ENCODE data around the gene CST11. TPM values are rescaled to one million over a fixed set of nuclear protein-coding genes. Genes with fewer than 3 reads are reported as not detected.
A peak's percentile ranks its signal among the peaks of the same experiment; 100 is the strongest.

Gene CST11
- polyA plus RNA-seq, 12 donors, result not detected

DNA sequence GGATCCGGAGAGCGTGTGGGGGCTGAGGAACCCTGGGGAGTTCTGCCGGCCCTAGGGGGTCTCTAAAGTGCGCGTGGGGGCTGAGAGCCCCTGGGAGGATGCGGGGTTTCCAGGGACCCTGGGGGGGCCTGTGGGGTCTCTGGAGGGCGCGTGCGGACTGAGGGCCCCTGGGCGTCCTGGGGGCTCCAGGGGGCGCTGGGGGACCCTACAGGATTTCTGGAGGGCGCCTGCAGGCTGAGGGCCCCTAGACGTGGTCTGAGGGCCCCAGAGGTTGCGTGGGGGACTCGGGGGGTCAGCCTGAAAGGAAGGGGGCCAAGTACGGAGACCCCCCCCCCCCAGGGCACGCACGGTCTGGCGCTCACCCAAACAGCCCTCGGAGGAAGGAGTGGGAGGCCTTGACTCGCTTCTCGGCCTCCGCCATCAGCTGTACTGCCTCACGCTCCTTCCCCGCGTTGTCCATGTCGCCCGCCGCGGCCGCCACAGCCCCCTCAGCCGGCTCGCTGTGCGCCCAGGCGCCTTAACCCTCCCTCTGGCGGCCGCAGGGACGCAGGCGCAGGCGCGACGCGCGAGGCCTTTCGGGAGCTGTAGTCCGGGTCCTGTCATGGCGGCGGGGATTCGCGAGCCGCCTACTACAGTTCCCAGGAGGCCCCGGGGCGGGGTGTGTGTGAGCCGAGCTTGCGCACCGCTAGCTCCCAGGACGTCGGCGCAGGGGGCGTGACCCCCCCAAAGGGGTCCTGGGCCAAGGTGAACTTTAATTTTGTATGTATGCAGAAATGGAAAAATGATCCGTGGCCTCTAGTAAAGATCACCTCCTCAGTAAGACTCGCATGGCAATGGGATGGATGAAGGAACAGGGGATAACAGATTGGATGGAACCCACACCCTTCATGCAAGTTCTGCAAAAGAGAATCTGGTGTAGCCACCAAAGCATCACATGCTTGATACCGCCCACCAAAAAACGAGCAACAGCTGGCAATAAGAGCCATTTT lies 31.4 kb downstream of the CST11 start, which contains the start of gene NAPB:
TSS of gene NAPB (minus strand) at position 546 of the 989 bp plus-strand sequence. CDS start at position 460, 86 bp downstream.
- DNase-seq, result peak; percentile 94

DNA sequence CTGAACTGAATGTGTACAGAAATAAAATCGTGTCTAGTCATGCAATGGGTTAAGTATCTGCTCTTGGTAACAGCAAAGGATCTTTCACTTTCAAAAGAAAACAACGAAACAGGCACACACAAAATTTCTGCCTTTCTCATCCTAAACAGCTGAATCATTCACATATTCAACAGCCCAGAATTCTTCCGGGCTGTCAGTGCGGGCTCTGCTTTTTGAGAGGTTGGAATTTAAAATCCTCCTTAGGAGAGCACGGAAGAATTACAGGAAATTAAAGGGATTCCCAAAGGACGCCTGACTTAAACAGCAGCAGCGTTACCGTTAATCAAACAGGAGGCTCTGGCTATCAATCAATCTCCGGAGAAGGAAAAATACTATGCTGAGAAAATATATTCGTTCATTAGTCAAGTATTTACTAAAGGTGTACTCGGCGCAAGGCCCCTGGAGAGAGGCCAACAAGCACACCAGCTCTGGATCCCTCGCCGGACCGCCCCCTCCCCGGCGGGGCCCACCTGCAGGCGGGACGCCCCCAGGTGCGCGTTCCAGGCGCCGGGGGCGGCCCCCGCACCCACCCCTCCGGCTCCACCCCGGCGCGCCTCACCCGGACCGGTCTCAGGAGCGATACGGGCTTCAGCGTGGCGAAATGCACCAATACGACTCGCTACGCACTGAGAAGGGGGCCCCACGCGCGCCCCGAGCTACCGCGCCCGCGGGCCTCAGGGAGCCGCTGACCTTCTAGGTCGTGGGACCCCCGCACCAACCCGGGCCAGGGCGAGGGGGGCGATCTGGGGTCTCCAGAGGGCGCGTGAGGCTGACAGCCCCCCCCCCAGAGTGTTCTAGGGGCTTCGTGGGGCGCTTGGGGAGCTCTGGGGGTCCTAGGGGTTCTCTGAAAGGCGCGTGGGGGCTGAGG lies 32.4 kb downstream of the CST11 start:
- DNase-seq, result no peak

DNA sequence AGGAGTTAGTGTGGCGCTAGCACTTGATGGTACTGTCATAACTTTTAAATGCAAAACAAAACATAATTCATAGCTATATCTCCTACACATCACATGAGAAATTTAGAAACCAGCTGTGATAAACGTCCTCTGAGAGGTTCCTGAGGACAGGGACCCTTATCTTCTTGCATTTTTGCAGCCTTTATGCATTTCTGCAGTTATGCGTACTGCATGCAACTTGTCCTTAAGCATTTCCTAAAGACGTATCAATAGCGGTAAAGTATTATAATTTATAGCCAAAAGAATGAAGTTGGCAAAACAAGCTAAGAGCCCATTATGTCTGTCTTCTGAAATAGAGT lies 33.0 kb downstream of the CST11 start:
- DNase-seq, result no peak

DNA sequence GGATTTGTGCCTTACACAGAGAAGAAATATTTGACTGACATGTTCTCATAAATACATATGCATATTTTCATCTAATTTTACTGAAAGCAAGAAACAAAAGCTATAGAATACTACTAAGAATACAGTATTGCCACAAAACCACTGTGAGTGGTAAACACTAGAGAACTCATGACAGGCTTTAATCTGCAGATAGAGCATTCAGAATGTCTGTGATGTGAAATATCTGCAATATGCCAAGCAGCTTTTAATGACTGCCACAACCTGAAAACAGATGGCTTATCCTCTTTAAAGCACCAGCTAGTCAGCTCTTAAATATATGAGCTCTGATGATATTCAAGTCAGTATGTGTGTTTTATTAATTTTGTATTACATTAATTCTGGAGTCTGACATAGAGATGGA lies 34.8 kb downstream of the CST11 start:
- no peak for DNase-seq

DNA sequence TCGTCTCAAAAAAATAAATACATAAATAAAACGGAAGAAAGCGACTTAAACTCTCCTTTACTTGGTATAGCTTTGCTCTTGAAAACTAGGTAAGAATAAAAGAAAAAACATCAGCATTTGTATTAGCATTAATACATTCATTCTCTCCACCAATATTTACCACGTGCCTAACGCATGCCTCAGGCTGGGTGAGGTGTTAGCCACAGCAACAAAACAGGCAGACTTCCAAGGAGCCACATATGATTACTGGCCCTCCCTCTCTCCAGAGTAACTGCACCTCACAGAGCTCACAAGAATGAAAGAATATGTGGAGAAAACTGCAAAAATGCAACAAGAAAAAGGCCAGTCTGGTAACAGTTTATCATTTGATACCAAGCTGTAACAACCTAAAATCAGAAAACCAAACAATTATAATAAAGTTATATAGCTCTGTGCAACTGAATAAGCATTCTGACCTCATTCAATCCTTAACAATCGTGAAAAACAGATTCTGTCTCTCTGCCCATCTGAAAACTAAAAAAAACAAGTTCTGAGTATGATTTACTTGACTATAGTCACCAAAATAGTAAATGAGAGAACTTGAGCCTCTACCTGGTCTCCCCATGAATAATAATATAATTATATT lies 36.6 kb downstream of the CST11 start:
- DNase-seq, result no peak

DNA sequence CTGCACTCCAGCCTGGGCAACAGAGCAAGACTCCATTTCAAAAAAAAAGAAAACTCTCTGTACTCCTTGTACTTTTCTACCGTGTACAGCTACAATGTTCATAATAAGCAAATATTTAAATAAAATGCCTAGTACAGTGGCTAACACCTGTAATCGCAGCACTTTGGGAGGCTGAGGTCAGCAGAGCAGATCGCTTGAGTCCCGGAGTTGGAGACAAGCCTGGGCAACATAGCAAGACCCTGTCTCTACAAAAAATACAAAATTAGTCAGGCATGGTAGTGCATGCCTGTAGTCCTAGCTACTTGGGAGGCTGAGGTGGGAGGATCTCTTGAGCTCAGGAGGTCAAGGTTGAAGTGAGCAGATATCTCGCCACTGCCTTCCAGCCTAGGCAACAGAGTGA lies 37.1 kb downstream of the CST11 start:
- no peak for DNase-seq

DNA sequence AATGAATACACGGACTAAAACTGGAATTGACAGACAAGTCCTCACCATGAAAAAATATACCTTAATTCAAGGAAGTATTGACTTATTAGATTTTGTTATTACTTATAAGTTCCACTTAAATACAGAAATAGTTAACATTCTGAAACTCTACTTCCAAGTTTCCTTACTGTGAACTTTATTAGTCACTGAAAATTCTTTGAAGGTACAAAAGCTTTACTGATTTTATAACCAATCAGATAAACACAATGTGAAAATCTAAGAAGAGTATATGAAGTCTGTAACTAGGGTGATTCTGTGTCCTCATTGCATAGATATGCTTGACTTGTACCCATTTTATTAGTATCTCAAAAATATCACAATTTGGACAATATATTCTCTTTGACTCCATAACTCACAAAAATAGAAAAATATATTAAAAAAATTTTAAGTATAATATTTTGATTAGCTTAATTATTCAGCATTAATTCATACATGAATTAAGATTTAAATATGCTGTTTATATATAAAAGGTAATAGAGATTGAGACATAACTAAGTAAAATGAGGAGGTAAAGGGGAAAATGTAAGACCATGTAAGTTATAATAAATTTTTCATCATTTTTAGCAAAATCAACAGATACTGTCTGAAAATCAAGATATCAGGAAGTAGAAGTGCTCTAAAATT lies 38.0 kb downstream of the CST11 start:
- no peak for DNase-seq

DNA sequence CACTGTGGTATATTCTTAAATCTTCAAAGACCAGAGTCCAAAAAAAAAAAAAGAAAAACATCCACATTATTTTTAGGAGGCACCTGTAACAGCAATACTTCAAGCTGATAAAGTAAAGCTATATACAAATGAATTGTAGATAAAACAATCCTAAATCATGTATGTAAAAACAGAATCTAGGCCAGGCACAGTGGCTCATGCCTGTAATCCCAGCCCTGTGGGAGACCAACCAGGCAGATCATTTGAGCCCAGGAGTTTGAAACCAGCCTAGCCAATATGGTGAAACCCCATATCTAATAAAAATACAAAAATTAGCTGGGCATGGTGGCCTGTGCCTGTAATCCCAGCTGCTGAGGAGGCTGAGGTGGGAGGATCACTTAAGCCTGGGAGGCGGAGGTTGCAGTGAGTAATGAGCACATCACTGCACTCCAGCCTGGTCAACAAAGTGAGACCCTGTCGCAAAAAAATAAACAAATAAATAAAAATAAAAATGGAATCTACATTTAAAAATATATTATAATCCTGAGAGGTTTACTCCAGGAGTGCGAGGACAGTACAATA lies 38.7 kb downstream of the CST11 start:
- no peak for DNase-seq

DNA sequence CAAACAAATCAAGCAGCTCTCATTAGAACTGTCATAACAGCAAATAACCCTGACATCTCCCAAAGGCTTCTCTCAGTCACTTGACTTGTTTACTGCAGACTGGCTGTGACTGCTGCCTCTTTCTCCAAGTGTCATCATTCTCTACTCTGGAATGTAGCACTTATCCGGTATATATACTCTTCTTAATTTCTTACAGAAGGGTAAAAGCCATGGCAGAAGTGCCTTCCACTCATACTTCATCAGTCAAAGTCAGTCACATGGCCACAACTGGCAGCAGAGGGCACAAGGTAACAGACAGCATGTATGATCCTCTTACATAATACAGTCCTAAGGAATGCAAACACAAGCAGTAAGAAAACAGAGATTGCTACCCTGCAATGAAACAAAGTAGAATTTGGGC lies 40.6 kb downstream of the CST11 start:
- DNase-seq, result no peak

DNA sequence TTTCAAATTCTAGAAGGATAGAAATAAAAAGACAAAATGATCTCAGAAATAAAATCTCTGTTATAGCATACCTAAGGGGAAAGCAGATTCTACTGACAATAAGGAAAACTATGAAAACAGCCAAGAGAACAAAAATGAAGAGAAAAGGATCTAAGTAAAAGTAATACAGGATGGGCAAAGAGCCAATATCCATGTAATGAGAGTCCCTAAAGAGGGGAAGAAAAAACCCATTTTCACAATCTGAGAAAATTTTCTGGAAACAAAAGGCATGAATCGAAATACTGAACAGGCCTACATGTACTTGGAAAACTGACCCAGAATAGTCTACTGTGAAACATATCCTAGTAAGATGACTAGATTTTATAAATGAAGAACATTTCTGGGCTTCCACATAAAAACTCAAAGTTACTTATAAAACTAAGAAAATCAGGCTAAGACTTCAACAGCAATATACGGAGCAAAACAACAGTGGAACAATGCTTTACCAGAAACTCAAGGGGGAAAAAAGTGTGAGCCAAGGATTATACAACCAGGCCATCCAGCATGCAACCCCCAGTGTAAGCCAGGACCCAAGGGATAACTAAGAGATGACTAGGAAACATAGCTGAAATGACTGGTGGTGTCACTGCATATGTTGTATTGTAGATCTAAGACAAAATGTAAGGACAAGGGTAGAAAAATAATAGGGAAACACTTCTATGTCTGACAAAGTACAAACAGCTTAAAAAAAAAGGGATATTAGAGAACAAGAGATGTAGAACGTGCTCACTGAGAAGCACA lies 41.6 kb downstream of the CST11 start:
- peak; percentile 46 for DNase-seq

DNA sequence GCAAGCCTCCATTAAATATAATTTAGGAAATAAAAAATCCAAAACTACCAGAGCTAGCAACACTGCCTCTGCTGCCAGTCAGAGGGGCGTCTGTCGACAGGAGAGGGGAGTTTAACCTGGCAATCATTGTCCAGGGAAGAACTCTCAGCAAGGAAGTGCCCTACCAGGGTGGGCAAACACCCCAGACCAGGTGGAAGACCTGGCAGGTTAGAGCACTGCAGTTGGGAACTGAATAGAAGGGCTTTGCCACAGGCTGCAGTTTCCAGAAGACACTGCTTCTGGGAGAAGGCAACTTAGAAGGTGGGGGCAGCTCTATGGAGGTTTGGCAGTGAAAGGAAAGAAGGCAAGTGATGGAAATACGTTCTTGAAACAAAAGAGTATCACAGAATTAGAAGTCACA lies 42.9 kb downstream of the CST11 start:
- no peak for DNase-seq

DNA sequence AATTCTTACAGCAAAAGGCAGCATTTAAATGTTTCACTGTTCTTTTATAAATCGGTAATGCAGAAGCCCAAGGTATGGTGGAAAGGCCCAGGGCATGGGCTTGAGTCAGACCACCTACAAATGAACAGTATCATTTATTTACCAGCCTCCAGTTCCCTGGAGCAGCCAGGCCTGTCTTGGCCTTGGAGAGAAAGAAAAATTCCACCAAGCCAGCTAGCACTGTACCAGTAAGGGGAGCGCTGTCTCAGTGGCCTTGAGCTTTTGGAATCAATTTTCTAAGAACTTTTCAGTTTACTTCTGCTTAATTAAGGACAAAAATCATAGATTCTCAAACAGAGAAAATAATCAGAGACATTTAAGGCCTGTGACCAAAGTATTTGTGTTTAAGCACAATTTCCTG lies 43.7 kb downstream of the CST11 start:
- DNase-seq, result no peak

DNA sequence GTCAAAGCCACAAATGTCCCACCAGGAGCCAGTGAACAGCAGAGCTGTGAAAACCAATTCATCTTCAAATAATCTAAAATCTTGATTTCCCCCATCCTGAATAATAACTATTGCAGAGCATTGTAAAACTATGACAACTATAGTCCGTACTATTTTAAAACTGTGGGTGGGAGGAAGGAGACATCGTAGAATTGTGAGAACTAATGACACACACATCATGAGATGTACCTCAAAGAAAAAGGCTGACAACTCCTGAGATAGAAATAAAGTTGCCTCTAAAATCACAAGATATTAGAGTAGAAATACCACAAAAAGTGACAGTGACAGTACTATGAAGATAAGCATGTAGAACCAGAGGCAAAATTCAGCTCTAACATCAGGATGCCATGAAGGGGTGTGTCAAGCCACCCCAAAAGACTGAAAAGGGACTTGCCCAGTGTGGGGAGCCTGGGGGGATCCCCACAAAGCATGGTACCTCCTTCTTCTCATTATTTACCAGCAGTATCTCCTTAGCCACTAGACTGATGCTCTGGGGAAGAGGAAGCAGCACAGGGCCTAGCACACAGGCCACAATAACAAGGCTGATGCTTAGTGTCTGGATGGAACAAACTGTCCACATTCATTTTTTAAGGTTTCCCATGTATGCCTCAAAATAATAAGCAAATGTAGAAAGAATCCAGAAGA lies 44.8 kb downstream of the CST11 start:
- DNase-seq, result no peak

DNA sequence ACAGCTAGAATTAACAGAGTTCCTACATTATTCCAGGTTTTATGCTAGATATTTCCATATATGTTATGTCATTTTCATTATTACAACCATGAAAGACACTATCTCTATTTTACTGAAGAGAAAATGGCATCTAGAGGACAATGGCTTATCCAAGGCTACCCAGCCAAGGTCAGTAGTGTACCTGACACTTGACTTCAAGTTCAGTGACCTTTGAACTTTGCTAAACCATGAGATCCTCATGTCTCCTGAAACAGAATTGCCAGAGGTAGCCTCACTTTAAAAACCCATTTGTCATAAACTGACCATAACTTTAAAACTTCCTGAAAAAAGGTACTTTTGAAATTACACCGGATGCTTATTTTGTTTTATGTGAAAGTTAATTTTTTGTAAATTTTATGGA lies 45.8 kb downstream of the CST11 start:
- DNase-seq, result no peak

DNA sequence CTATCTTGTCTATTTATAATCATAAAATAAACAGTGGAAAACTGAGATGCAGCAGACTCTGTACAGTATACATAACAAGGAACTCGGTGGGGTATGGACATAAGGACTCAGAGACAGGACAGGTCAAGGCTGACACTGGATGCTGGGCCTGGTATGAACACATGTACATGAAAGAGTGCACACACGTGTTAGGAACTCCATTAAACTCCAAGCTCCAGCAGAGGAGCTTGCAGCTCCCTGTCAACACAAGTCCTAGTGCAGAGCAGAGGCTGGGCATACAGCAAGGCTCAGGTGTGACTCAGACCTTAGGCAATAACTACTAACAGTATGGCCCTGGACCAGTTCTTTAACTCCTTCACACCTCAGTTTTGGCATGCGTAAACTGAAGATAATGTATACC lies 48.5 kb downstream of the CST11 start:
- DNase-seq, result no peak

DNA sequence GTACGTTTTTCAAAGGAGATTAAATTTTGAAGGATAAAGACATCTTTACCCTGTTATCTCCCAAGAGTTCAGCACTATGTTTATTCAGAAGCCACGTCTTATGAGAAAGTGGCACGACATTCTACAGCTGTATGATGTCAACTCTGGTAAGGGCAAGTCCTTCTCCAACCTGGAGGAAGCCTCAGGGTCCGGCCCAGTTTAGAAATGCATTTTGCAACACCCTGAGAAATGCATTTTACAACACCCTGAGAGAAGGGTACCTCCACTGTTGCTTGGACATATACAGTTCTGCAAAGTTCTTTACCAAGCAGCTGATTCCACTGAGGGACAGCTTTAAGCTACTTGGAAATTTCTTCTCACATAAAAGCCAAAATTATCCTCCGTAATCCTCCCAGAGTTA lies 48.9 kb downstream of the CST11 start:
- no peak for DNase-seq

DNA sequence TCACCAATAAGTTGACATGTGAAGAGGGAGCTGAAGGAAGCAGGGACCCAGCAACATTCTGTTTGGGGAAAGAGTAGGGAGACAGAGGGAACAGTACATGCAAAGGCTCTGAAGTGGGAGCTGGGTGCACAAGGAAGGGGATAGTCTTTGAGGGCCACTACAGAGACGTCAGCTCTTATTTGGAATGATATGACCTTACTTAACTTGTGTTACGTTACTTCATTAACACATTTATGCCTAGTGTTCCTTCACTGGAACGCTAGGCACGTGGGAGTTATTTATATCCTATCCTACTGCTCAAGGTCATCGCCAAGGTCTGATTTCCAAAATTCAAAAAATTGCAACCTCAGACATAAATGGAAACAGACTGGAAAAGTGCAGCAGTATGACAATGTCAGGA lies 51.6 kb downstream of the CST11 start:
- DNase-seq, result no peak

Measured in muscle of arm (tissue), 12 donors.